SK-N-SH treated with all-trans-retinoic acid at 6 μM for 48 hours (cell line): Measurements from ENCODE around the gene TMED8.

Experiments used
- ATAC-seq: fragments of 200-7000 bp; cut with Tn5 transposase; 3 replicates; pipeline ENCODE4 v1.9.1; 2020; ENCODE audit warnings: mild to moderate bottlenecking, moderate library complexity
- ARNTL ChIP-seq: fragments of 450-650 bp; formaldehyde crosslinking; IDR thresholded peaks from 2 replicates; pipeline ENCODE4 v1.5.0; 2020; ENCODE audit warnings: low read depth, mild to moderate bottlenecking, moderate library complexity, borderline replicate concordance
- BACH2 ChIP-seq: fragments of 250-450 bp; sonication (Bioruptor Pico); IDR thresholded peaks from 2 replicates; pipeline ENCODE4 v1.9.0; 2021; ENCODE audit warnings: mild to moderate bottlenecking, borderline replicate concordance
- CREB5 ChIP-seq: fragments of 250-450 bp; sonication (Bioruptor Pico); IDR thresholded peaks from 2 replicates; pipeline ENCODE4 v1.5.1; 2020; ENCODE audit warnings: low read depth, mild to moderate bottlenecking, moderate library complexity
- CSDC2 ChIP-seq: fragments of 250-450 bp; sonication (Bioruptor Pico); IDR thresholded peaks from 2 replicates; pipeline ENCODE4 v1.5.0; 2020; ENCODE audit warnings: mild to moderate bottlenecking, moderate library complexity
- ESRRG ChIP-seq: fragments of 250-450 bp; sonication (Bioruptor Pico); IDR thresholded peaks from 2 replicates; pipeline ENCODE4 v1.6.1; 2021; ENCODE audit warnings: mild to moderate bottlenecking
- GLIS3 ChIP-seq: fragments of 250-450 bp; sonication (Bioruptor Pico); IDR thresholded peaks from 2 replicates; pipeline ENCODE4 v1.5.0; 2020; ENCODE audit warnings: mild to moderate bottlenecking, moderate library complexity
- ISL1 ChIP-seq: fragments of 250-450 bp; sonication (Bioruptor Pico); IDR thresholded peaks from 2 replicates; pipeline ENCODE4 v2.1.2; 2022; ENCODE audit warnings: mild to moderate bottlenecking, moderate library complexity
- OSR1 ChIP-seq: fragments of 250-450 bp; sonication (Bioruptor Pico); IDR thresholded peaks from 2 replicates; pipeline ENCODE4 v1.8.0; 2022; ENCODE audit warnings: moderate library complexity, mild to moderate bottlenecking, inconsistent platforms
- PATZ1 ChIP-seq: fragments of 250-450 bp; sonication (Bioruptor Pico); IDR thresholded peaks from 2 replicates; pipeline ENCODE4 v1.8.0; 2020; ENCODE audit warnings: mild to moderate bottlenecking, moderate library complexity, borderline replicate concordance
- PPARA ChIP-seq: fragments of 250-450 bp; sonication (Bioruptor Pico); IDR thresholded peaks from 2 replicates; pipeline ENCODE4 v1.5.0; 2020; ENCODE audit warnings: mild to moderate bottlenecking, borderline replicate concordance
- RARB ChIP-seq: fragments of 250-450 bp; sonication (Bioruptor Pico); IDR thresholded peaks from 2 replicates; pipeline ENCODE4 v1.8.0; 2021; ENCODE audit warnings: mild to moderate bottlenecking, moderate library complexity
- TOX ChIP-seq: fragments of 250-450 bp; sonication (Bioruptor Pico); IDR thresholded peaks from 2 replicates; pipeline ENCODE4 v1.8.0; 2021; ENCODE audit warnings: mild to moderate bottlenecking, moderate library complexity, borderline replicate concordance
- ZC3H10 ChIP-seq: fragments of 250-450 bp; sonication (Bioruptor Pico); IDR thresholded peaks from 2 replicates; pipeline ENCODE4 v1.5.1; 2021; ENCODE audit warnings: mild to moderate bottlenecking, moderate library complexity
- ZFP3 ChIP-seq: fragments of 250-450 bp; sonication (Bioruptor Pico); IDR thresholded peaks from 2 replicates; pipeline ENCODE4 v1.5.0; 2020; ENCODE audit warnings: mild to moderate bottlenecking, moderate library complexity
- ZFP30 ChIP-seq: fragments of 450-650 bp; formaldehyde crosslinking; IDR thresholded peaks from 2 replicates; pipeline ENCODE4 v1.5.0; 2022; ENCODE audit warnings: mild to moderate bottlenecking, moderate library complexity
- ZNF565 ChIP-seq: fragments of 450-650 bp; formaldehyde crosslinking; conservative IDR thresholded peaks from 2 replicates; pipeline ENCODE4 v1.5.0; 2020; ENCODE audit warnings: low read depth, mild to moderate bottlenecking, moderate library complexity
- ZNF70 ChIP-seq: fragments of 450-650 bp; formaldehyde crosslinking; IDR thresholded peaks from 2 replicates; pipeline ENCODE4 v1.5.0; 2020; ENCODE audit warnings: mild to moderate bottlenecking, moderate library complexity
- ZNF8 ChIP-seq: fragments of 450-650 bp; formaldehyde crosslinking; IDR thresholded peaks from 2 replicates; pipeline ENCODE4 v1.5.0; 2020; ENCODE audit warnings: mild to moderate bottlenecking, moderate library complexity
- TF ChIP-seq, protein P1 (sequence below): fragments of 250-450 bp; sonication (Bioruptor Pico); IDR thresholded peaks from 2 replicates; pipeline ENCODE4 v1.5.0; 2020; ENCODE audit warnings: mild to moderate bottlenecking, moderate library complexity

Gene TMED8

DNA sequence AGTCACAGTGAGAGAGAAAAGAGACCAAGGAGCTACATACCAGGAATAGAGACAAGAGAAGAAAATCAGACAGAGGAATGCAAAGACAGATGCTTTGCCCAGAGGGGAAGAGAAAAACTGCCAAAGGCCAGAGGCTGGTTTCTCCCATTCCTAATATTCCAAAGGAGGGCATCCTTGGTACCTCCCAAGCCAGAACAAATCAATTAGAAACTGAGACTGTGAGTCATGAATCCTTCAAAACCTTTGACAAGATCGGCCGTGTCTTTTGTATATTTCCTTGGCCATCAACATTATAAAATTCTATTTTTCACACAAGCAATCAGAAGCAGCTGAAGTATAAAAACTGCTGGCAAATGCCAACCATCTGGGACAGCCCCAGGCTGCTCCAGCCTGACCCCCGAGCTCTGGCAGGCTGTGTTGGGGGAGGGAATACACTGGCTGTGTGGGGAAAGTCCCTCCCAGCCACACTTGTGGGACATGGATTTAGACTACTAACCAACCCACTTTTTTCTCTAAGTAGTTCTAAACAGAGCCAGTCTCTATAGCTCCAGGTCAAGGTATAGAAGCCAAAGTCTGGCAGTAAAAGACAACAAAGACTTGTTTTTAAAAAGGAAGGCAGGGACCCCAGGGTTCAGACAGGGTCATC lies 69.9 kb downstream of the TMED8 start:
- peak; percentile 63 for ATAC-seq

GRCh38 chr14:77306416-77306815 lies 70.5 kb downstream of the TMED8 start:
- no peak; the same call in 2 of the 3 replicates for ATAC-seq
- TF ChIP-seq ZNF70 = no peak
- TF ChIP-seq ZNF565 = no peak
- TF ChIP-seq ARNTL (CRISPR knock-in tag) = no peak
- TF ChIP-seq CREB5 (CRISPR knock-in tag) = no peak
- no peak for TF ChIP-seq ZFP3
- TF ChIP-seq, protein P1, sequence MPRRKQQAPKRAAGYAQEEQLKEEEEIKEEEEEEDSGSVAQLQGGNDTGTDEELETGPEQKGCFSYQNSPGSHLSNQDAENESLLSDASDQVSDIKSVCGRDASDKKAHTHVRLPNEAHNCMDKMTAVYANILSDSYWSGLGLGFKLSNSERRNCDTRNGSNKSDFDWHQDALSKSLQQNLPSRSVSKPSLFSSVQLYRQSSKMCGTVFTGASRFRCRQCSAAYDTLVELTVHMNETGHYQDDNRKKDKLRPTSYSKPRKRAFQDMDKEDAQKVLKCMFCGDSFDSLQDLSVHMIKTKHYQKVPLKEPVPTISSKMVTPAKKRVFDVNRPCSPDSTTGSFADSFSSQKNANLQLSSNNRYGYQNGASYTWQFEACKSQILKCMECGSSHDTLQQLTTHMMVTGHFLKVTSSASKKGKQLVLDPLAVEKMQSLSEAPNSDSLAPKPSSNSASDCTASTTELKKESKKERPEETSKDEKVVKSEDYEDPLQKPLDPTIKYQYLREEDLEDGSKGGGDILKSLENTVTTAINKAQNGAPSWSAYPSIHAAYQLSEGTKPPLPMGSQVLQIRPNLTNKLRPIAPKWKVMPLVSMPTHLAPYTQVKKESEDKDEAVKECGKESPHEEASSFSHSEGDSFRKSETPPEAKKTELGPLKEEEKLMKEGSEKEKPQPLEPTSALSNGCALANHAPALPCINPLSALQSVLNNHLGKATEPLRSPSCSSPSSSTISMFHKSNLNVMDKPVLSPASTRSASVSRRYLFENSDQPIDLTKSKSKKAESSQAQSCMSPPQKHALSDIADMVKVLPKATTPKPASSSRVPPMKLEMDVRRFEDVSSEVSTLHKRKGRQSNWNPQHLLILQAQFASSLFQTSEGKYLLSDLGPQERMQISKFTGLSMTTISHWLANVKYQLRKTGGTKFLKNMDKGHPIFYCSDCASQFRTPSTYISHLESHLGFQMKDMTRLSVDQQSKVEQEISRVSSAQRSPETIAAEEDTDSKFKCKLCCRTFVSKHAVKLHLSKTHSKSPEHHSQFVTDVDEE (CRISPR knock-in tag) = no peak
- no peak for TF ChIP-seq PATZ1 (CRISPR knock-in tag)
- no peak for TF ChIP-seq ESRRG (CRISPR knock-in tag)
- TF ChIP-seq GLIS3 (CRISPR knock-in tag) = no peak
- TF ChIP-seq ZNF8 (CRISPR knock-in tag) = no peak
- no peak for TF ChIP-seq BACH2 (CRISPR knock-in tag)
- no peak for TF ChIP-seq ZFP30 (CRISPR knock-in tag)
- TF ChIP-seq CSDC2 (CRISPR knock-in tag) = no peak
- TF ChIP-seq ISL1 = no peak

More for the DNA sequence above, 69.9 kb downstream of the TMED8 start:
- no peak for TF ChIP-seq ARNTL (CRISPR knock-in tag)

DNA sequence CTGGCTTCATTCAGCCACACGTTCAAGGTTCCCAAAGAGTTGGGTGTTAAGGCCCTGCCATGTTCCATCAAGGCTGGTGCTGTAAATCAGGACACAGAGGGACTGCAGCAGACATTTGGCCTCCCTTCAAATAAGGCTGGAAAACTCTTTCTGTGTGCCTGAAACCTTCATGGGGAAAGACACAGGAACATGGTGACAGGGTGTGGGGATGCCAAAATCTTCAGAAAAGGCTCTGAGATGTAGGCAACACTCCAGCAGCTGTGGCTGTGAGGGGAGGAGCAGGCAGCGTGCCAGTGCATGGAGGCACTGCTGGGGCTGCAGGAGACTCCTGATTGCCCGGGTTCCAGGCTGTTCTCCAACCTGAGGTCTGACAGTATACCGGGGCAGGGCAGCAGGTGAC lies 71.2 kb downstream of the TMED8 start:
- ATAC-seq = no peak
- TF ChIP-seq RARB (CRISPR knock-in tag) = no peak

GRCh38 chr14:77303417-77304156 lies 73.3 kb downstream of the TMED8 start:
- TF ChIP-seq PPARA (no peak), ISL1 (peak; percentile 68), CREB5 (CRISPR knock-in tag) (peak; percentile 70; the same call in 1 of the 2 replicates)
- TF ChIP-seq, all 23 proteins: peak for 2
- peak; percentile 92 for ATAC-seq

GRCh38 chr14:77302926-77303325 lies 74.0 kb downstream of the TMED8 start:
- TF ChIP-seq ZFP30 (CRISPR knock-in tag) = no peak
- peak; percentile 34 for ATAC-seq

GRCh38 chr14:77301103-77301502 lies 75.8 kb downstream of the TMED8 start:
- no peak for TF ChIP-seq ZC3H10 (CRISPR knock-in tag)
- no peak for TF ChIP-seq OSR1 (CRISPR knock-in tag)
- TF ChIP-seq ARNTL (CRISPR knock-in tag) = no peak
- TF ChIP-seq PATZ1 (CRISPR knock-in tag) = no peak
- no peak for TF ChIP-seq BACH2 (CRISPR knock-in tag)
- TF ChIP-seq TOX (CRISPR knock-in tag) = no peak
- TF ChIP-seq ZNF565 = no peak
- TF ChIP-seq, all 23 proteins: peak for 0
- ATAC-seq = peak; percentile 70
